ENCODE results near the gene PRICKLE2.

The PRICKLE2 gene

GRCh38 chr3:64133987-64134386 is 91.3 kb downstream of the PRICKLE2 start:
- DNase-seq (ENCODE audit: low read depth in 2 of 2), result no peak

- no peak for DNase-seq (ENCODE audit: low read depth in 2 of 2)
Measured at GRCh38 chr3:64133272-64133671, 92.0 kb downstream of the PRICKLE2 start.

- DNase-seq (ENCODE audit: low read depth in 2 of 2), result no peak
Measured at GRCh38 chr3:64131725-64132469, 93.4 kb downstream of the PRICKLE2 start.

- DNase-seq (ENCODE audit: low read depth in 2 of 2), result no peak
Measured at GRCh38 chr3:64130436-64130835, 94.8 kb downstream of the PRICKLE2 start.

- DNase-seq (ENCODE audit: low read depth in 2 of 2), result no peak
Measured at GRCh38 chr3:64129581-64129980, 95.7 kb downstream of the PRICKLE2 start.

- DNase-seq (ENCODE audit: low read depth in 2 of 2), result no peak
Measured at GRCh38 chr3:64129106-64129505, 96.2 kb downstream of the PRICKLE2 start.

- DNase-seq (ENCODE audit: low read depth in 2 of 2), result no peak
Measured at GRCh38 chr3:64125561-64125960, 99.7 kb downstream of the PRICKLE2 start.

GRCh38 chr3:64123931-64124330 is 101.3 kb downstream of the PRICKLE2 start:
- no peak for DNase-seq (ENCODE audit: low read depth in 2 of 2)

- no peak for DNase-seq (ENCODE audit: low read depth in 2 of 2)
Measured at GRCh38 chr3:64122476-64122875, 102.8 kb downstream of the PRICKLE2 start.

- DNase-seq (ENCODE audit: low read depth in 2 of 2), result no peak
Measured at GRCh38 chr3:64121750-64122311, 103.4 kb downstream of the PRICKLE2 start.

- DNase-seq (ENCODE audit: low read depth in 2 of 2), result no peak
Measured at GRCh38 chr3:64120876-64121275, 104.4 kb downstream of the PRICKLE2 start.

GRCh38 chr3:64117483-64117882 is 107.8 kb downstream of the PRICKLE2 start:
- no peak for DNase-seq (ENCODE audit: low read depth in 2 of 2)

- DNase-seq (ENCODE audit: low read depth in 2 of 2), result no peak
Measured at GRCh38 chr3:64114651-64115050, 110.6 kb downstream of the PRICKLE2 start.

- no peak for DNase-seq (ENCODE audit: low read depth in 2 of 2)
Measured at GRCh38 chr3:64111872-64112271, 113.4 kb downstream of the PRICKLE2 start.

- DNase-seq (ENCODE audit: low read depth in 2 of 2), result no peak
Measured at GRCh38 chr3:64111083-64111482, 114.2 kb downstream of the PRICKLE2 start.

GRCh38 chr3:64110071-64110470 is 115.2 kb downstream of the PRICKLE2 start:
- DNase-seq (ENCODE audit: low read depth in 2 of 2), result no peak

GRCh38 chr3:64109438-64109837 is 115.8 kb downstream of the PRICKLE2 start:
- no peak for DNase-seq (ENCODE audit: low read depth in 2 of 2)

GRCh38 chr3:64108784-64109317 is 116.4 kb downstream of the PRICKLE2 start:
- no peak for DNase-seq (ENCODE audit: low read depth in 2 of 2)

GRCh38 chr3:64108231-64108630 is 117.0 kb downstream of the PRICKLE2 start:
- DNase-seq (ENCODE audit: low read depth in 2 of 2), result no peak

GRCh38 chr3:64107190-64107589 is 118.1 kb downstream of the PRICKLE2 start:
- DNase-seq (ENCODE audit: low read depth in 2 of 2), result no peak

- no peak for DNase-seq (ENCODE audit: low read depth in 2 of 2)
Measured at GRCh38 chr3:64105816-64106215, 119.5 kb downstream of the PRICKLE2 start.

- DNase-seq (ENCODE audit: low read depth in 2 of 2), result no peak
Measured at GRCh38 chr3:64104691-64105111, 120.6 kb downstream of the PRICKLE2 start.

GRCh38 chr3:64104006-64104405 is 121.3 kb downstream of the PRICKLE2 start:
- DNase-seq (ENCODE audit: low read depth in 2 of 2), result no peak

Measured in fibroblast of skin of left biceps (primary cell).